Measurements from ENCODE around the gene TFDP1. TPM values are rescaled to one million over a fixed set of nuclear protein-coding genes. Genes with fewer than 3 reads are reported as not detected.

TFDP1 gene
- total RNA-seq, 2 donors from 2014 or later, result 50.1 to 62.4 TPM

DNA sequence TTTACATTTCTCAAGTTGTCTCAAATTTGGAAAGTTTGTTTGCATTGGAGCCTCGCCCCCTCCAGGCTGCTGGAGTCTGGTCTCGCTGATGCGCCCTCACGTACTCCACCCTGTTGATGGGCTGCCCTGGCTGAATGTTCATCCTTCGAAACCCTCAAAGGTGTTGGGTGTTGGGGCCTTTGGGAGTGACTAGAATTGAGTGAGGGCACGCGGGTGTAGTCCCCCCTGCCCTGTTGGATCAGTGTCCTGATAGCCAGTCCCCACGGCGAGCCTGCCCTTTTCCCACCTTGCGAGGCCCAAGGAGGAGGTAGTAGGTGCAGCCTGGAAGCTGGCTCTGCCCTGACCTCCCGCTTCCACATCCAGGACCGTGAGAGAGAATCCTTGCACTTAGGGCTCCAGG, 14.8 kb downstream of the TFDP1 start:
- WGBS, result 98% methylated on average over 12 of the region's 12 CpGs
- no peak for DNase-seq (ENCODE audit: low spot score)
- H3K27me3 ChIP-seq (replicated peaks; ENCODE audit: insufficient read depth), result no peaks in the 10 kb centered on the region
- no peaks in the 10 kb centered on the region for H3K4me1 ChIP-seq (replicated peaks)
- no peak overlapping the region for H3K4me3 ChIP-seq
- no peaks in the 10 kb centered on the region for H3K36me3 ChIP-seq
- no peak overlapping the region for H3K27ac ChIP-seq
- no peaks in the 10 kb centered on the region for H3K9me3 ChIP-seq
- intact Hi-C loops (cut with DNase I), result no loop called here
- TF ChIP-seq POLR2A (IDR thresholded peaks at IDR 0.05), result no peak
- TF ChIP-seq, protein P1, sequence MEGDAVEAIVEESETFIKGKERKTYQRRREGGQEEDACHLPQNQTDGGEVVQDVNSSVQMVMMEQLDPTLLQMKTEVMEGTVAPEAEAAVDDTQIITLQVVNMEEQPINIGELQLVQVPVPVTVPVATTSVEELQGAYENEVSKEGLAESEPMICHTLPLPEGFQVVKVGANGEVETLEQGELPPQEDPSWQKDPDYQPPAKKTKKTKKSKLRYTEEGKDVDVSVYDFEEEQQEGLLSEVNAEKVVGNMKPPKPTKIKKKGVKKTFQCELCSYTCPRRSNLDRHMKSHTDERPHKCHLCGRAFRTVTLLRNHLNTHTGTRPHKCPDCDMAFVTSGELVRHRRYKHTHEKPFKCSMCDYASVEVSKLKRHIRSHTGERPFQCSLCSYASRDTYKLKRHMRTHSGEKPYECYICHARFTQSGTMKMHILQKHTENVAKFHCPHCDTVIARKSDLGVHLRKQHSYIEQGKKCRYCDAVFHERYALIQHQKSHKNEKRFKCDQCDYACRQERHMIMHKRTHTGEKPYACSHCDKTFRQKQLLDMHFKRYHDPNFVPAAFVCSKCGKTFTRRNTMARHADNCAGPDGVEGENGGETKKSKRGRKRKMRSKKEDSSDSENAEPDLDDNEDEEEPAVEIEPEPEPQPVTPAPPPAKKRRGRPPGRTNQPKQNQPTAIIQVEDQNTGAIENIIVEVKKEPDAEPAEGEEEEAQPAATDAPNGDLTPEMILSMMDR (IDR thresholded peaks at IDR 0.05), result no peak
- TF ChIP-seq POLR2AphosphoS5 (IDR thresholded peaks at IDR 0.05), result no peak

DNA sequence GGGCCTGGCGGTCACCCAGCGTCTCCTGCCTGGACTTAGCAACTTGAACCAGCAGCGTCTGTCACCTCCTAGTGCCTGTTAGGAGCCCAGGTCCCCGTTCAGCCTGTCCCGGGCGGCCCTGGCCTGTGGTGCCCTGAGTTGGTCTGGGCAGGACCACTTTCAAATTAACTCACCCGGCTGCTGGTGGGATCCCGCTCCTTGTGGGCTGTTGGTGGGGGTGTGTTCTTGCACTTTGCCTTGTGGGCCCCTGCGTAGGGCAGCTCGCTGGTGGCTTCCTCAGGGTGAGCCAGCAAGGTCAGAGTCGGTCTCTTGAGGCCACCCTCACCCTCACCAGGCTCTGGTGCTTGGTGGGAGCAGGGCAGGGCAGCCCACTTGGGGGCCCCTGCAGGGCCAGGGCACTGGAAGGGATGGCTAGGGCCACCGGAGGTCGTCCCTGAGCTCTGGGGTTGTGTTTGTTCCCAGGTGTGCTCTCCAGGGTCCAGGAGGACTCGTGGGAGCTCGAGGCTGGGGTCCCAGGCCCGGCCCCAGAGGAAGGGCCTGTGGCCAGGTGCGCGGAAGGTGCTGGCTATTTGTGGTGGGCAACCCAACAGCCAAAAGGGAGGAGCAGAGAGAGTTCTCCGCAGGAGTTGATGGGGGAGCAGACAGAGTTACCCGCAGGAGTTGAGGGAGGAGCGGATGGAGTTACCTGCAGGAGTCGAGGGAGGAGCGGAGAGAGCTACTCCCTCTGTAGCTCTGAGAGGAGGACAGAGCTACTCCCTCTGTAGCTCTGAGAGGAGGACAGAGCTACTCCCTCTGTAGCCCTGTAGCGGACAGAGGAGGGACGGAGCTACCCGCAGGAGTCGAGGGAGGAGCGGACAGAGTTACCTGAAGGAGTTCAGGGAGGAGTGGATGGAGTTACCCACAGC, 16.9 kb downstream of the TFDP1 start:
- Histone ChIP-seq H3K4me1 (replicated peaks) (no peaks in the 10 kb centered on the region), H3K27me3 (replicated peaks; ENCODE audit: insufficient read depth) (no peaks in the 10 kb centered on the region), H3K9me3 (no peaks in the 10 kb centered on the region), H3K36me3 (no peaks in the 10 kb centered on the region), H3K27ac (no peak overlapping the region), H3K4me3 (no peak overlapping the region)
- TF ChIP-seq POLR2AphosphoS5 (IDR thresholded peaks at IDR 0.05) (no peak), POLR2A (IDR thresholded peaks at IDR 0.05) (no peak)
- TF ChIP-seq, protein P1 (IDR thresholded peaks at IDR 0.05), result no peak
- 96% methylated on average over 25 of the region's 28 CpGs for WGBS
- intact Hi-C loops (cut with DNase I), result no loop called here
- DNase-seq (ENCODE audit: low spot score), result no peak

GRCh38 chr13:113602291-113602988, 17.9 kb downstream of the TFDP1 start:
- DNase-seq (ENCODE audit: low spot score), result no peak
- TF ChIP-seq POLR2AphosphoS5 (IDR thresholded peaks at IDR 0.05), result no peak
- TF ChIP-seq, protein P1 (IDR thresholded peaks at IDR 0.05), result no peak
- Histone ChIP-seq H3K27me3 (replicated peaks; ENCODE audit: insufficient read depth) (no peaks in the 10 kb centered on the region), H3K4me1 (replicated peaks) (no peaks in the 10 kb centered on the region), H3K4me3 (no peak overlapping the region), H3K27ac (no peak overlapping the region), H3K36me3 (no peaks in the 10 kb centered on the region), H3K9me3 (no peaks in the 10 kb centered on the region)
- intact Hi-C loops (cut with DNase I), result no loop called here
- WGBS, result 74% methylated on average over 15 of the region's 15 CpGs

DNA sequence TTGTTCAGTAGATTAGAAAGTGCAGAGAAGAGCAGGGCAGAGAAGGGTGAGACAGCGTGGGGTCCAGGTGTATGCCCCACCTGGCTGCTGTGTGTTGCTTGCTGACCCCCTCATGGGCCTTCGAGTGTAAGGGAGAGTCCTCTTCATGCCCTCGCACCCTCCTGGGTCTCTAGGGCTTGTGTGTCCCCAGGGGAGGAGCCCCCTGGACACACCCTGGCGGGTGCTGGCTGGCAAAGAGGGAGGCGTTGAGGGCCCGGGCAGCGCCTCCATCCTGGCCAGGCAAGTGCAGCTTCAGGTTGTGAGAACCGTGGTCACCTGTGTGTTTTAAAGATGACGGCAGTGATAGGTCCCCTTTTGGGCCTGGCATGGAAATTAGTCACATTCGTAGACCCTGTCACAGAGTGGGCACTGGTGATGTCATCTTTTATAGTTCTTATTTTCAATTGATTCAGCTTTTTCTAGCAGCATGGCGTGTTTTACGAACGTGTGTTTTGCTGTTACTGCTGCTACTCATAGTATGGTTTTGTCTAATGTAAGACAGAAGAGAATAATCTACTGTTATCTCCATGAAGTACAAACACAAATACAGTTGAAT, 18.7 kb downstream of the TFDP1 start:
- Histone ChIP-seq H3K27ac (no peak overlapping the region), H3K4me1 (replicated peaks) (no peaks in the 10 kb centered on the region), H3K9me3 (no peaks in the 10 kb centered on the region), H3K27me3 (replicated peaks; ENCODE audit: insufficient read depth) (no peaks in the 10 kb centered on the region), H3K36me3 (no peaks in the 10 kb centered on the region), H3K4me3 (no peak overlapping the region)
- 84% methylated on average over 13 of the region's 13 CpGs for WGBS
- no peak for TF ChIP-seq POLR2AphosphoS5 (IDR thresholded peaks at IDR 0.05)
- TF ChIP-seq, protein P1 (IDR thresholded peaks at IDR 0.05), result no peak
- no peak for TF ChIP-seq POLR2A (IDR thresholded peaks at IDR 0.05)
- intact Hi-C loops (cut with DNase I), result no loop called here
- DNase-seq (ENCODE audit: low spot score), result no peak
